Hepatic stellate cell (primary cell): ENCODE results near the gene KCNQ1.

Experiments
- DNase-seq: peaks from one replicate; pipeline ENCODE4 v3.0.0; 2011; ENCODE audit warnings: low spot score

KCNQ1 gene

DNA sequence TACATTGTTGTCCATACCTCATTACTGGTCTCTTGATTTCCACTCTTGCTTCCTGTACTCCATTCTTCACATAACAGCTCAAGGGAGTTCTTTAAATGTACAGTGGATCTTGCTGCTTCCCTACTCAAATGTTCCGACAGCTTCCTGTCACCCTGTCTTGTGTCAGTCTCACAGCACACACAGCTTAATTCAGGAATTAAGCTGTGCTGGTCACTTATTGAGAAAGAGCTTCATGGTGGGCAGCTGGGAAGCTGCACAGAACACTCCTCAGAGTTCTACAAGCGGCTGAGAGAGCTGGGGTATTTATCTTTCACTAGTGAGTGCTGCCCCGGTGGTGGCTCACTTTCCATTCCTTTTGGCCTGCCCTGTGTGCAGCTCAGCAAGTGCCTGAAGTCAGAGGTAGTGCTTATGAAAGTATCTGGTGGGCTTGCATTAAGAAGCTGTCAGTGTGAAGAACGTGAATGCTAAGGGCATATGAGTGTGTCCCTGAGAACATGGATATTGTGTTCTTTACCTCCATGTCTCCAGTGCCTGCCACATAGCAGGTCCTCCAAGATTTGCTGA is 206.3 kb downstream of the KCNQ1 start:
- DNase-seq: peak; percentile 0

- DNase-seq: no peak
Measured at GRCh38 chr11:2651826-2652271, 207.0 kb downstream of the KCNQ1 start.

- no peak for DNase-seq
Measured at GRCh38 chr11:2652333-2653197, 207.8 kb downstream of the KCNQ1 start.

- DNase-seq: no peak
Measured at GRCh38 chr11:2653198-2653551, 208.4 kb downstream of the KCNQ1 start.

DNA sequence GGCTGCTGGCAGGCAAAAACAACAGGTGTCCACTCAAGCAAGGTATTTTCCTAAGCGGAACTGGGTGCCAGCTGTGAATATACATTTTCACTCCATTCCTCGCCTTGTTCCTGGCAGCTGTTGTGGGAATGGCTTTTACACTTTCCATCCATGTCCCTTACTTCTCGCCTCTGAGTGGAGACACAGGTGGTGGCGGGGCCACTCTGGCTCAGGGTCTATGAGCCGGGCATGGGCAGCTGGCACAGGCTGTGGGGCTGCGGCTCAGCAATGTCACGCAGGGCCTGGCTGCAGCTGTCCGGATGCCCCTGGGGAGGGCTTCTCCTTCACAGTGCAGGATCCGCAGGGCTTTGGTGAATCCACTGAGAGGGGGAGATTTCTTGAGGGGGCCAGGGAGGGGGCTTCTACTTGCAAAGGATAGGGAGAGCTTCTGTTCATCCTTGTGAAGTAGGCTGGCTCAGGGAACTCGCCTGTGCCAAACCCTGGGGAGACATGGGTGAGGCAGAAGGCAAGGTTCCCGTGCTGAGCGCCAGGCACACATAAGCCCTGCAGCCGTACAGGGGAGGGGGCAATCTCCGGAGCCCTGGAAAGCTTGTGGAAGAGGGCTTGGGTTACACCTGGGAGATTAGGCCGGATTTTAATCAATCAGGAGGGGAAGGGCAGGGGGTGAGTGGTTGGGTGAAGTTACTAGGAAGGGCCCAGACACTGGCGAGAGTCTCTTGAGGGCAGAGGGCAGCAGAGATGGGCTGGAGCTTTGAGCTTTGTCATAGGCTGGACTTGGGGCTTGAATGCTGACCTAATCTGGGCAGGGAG is 209.3 kb downstream of the KCNQ1 start:
- no peak for DNase-seq

GRCh38 chr11:2655016-2655719 is 210.4 kb downstream of the KCNQ1 start:
- no peak for DNase-seq

- no peak for DNase-seq
Measured at GRCh38 chr11:2655834-2656622, 211.2 kb downstream of the KCNQ1 start.

GRCh38 chr11:2656859-2657258 is 212.1 kb downstream of the KCNQ1 start:
- DNase-seq: no peak

GRCh38 chr11:2657697-2658284 is 213.0 kb downstream of the KCNQ1 start:
- DNase-seq: no peak

- DNase-seq: no peak
Measured at GRCh38 chr11:2660357-2660939, 215.6 kb downstream of the KCNQ1 start.

- no peak for DNase-seq
Measured at GRCh38 chr11:2661173-2662023, 216.6 kb downstream of the KCNQ1 start.

DNA sequence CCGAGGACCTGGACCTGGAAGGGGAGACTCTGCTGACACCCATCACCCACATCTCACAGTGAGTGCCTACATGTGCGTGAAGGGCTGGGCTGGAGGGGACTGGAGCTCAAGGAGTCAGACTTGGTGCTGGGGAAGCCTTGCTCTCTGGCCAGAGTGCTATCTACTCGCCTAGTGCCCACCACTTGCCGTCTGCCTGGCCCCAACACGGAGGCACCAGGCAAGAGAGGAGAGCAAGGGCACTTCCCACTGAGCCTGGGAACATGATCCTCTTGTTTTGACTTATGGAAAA is 217.2 kb downstream of the KCNQ1 start:
- DNase-seq: no peak

- DNase-seq: no peak
Measured at GRCh38 chr11:2662430-2663299, 217.9 kb downstream of the KCNQ1 start.

GRCh38 chr11:2663506-2663905 is 218.7 kb downstream of the KCNQ1 start:
- no peak for DNase-seq

- DNase-seq: no peak
Measured at GRCh38 chr11:2663915-2664314, 219.1 kb downstream of the KCNQ1 start.

DNA sequence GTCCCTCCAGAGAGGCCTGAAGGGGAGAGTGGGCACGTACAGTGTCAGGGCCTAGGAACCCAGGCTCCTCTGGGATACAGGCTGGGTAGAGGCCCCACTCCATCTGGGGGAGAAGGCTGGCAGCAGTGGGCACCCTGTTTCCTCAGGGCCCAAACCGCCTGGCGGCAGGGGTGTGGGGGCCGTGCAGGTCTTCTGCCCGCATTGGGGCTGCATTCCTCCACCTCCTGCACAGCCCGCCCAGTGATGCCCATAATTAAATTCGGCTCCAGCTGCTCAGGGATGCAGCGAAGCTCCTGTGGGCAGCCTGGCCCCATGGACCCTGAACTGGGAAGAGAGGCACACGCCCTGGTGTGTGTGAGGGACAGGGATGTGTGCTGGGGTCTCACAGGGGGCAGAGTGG is 219.6 kb downstream of the KCNQ1 start:
- DNase-seq: no peak

- no peak for DNase-seq
Measured at GRCh38 chr11:2664791-2665525, 220.2 kb downstream of the KCNQ1 start.
